ENCODE results near the gene CARD14. TPM values are rescaled to one million over a fixed set of nuclear protein-coding genes. Genes with fewer than 3 reads are reported as not detected.

CARD14 gene
- total RNA-seq, 2 experiments from 2014 or later: not detected

GRCh38 chr17:80138856-80139426 lies 30.9 kb upstream of the CARD14 start:
- peaks cover 8% of the 10 kb centered on the region for H3K4me1 ChIP-seq (ENCODE audit: insufficient read depth, low read length)
- intact Hi-C loops (cut with DNase I, micrococcal nuclease): no loop called here
- Mint-ChIP-seq H3K36me3 (ENCODE audit: low read depth) (peaks cover 98% of the 10 kb centered on the region), H3K4me3 (no peak overlapping the region), H3K4me1 (ENCODE audit: low read depth) (no peaks in the 10 kb centered on the region), H3K9me3 (no peaks in the 10 kb centered on the region), H3K27me3 (no peaks in the 10 kb centered on the region), H3K27ac (no peak overlapping the region)
- ATAC-seq (ENCODE audit: poor library complexity) (no peak), DNase-seq (no peak)
- no peak for TF ChIP-seq CTCF (IDR thresholded peaks at IDR 0.05)
- ChIA-PET CTCF (no interaction called here), POLR2A (no interaction called here)
- no peak overlapping the region for H3K27ac ChIP-seq (ENCODE audit: low read depth in 1 of 2, low read length in 2 of 2)
- H3K4me3 ChIP-seq (ENCODE audit: low read length): no peak overlapping the region
- no peaks in the 10 kb centered on the region for H3K9me3 ChIP-seq (ENCODE audit: control insufficient read depth in 1 of 2, insufficient read depth in 1 of 2, low read length in 2 of 2)
- no peaks in the 10 kb centered on the region for H3K27me3 ChIP-seq (ENCODE audit: control insufficient read depth in 1 of 2, insufficient read depth in 2 of 2, low read length in 2 of 2)
- H3K36me3 ChIP-seq (ENCODE audit: insufficient read depth, low read length): peaks cover 99% of the 10 kb centered on the region

DNA sequence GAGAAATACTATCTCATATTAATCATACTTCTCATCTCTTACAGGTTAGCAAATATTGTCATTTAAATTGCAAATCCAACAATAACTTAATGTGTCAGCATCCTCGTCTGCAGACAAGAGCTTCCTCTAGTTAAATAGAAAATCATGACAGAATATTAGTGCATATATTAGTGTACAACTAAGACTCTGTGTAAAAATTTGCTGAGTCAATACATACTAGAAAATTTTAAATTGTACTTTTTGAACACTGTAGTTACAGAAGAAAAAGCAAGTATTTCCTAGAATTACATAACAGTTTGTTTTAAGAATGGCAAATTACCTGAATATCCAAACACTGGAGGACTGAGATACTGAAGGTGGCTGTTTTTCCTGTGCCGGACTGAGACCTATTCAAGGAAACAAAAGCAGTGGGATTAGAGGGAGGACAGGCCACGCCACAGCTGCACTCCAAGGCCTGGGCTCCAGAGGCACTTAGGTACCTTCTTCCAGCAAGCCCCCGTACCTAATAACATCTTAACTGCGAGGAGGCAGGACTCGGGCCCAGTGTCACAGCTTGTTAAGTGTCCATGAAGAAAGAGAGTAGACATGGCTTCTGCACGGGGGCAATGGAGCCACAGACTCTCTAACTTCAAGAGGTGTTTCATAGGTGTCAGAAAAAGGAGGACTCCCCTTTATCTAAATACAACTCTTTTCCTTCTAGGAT lies 28.2 kb upstream of the CARD14 start:
- Mint-ChIP-seq H3K36me3 (ENCODE audit: low read depth) (peaks cover 85% of the 10 kb centered on the region), H3K9me3 (no peaks in the 10 kb centered on the region), H3K27ac (no peak overlapping the region), H3K4me3 (no peak overlapping the region), H3K27me3 (no peaks in the 10 kb centered on the region), H3K4me1 (ENCODE audit: low read depth) (peaks cover 21% of the 10 kb centered on the region)
- no peak for TF ChIP-seq CTCF (IDR thresholded peaks at IDR 0.05)
- Histone ChIP-seq H3K27ac (ENCODE audit: low read depth in 1 of 2, low read length in 2 of 2) (no peak overlapping the region), H3K9me3 (ENCODE audit: control insufficient read depth in 1 of 2, insufficient read depth in 1 of 2, low read length in 2 of 2) (no peaks in the 10 kb centered on the region), H3K36me3 (ENCODE audit: insufficient read depth, low read length) (peaks cover 77% of the 10 kb centered on the region), H3K4me1 (ENCODE audit: insufficient read depth, low read length) (peaks cover 27% of the 10 kb centered on the region), H3K4me3 (ENCODE audit: low read length) (no peak overlapping the region), H3K27me3 (ENCODE audit: control insufficient read depth in 1 of 2, insufficient read depth in 2 of 2, low read length in 2 of 2) (no peaks in the 10 kb centered on the region)
- intact Hi-C loops (cut with DNase I, micrococcal nuclease): loop anchor here (10.0 kb wide), 2 partner anchors 313 to 1343 kb away; no protein-coding TSS in a partner anchor
- ATAC-seq (ENCODE audit: poor library complexity) (no peak), DNase-seq (no peak)
- ChIA-PET POLR2A (no interaction called here), CTCF (interaction anchor here (1.3 kb wide), 1 partner anchor 40 kb away, joined by 5 read pairs; the partner anchor contains the start of gene GAA)

- Mint-ChIP-seq H3K36me3 (ENCODE audit: low read depth) (peaks cover 78% of the 10 kb centered on the region), H3K27ac (no peak overlapping the region), H3K9me3 (no peaks in the 10 kb centered on the region), H3K27me3 (no peaks in the 10 kb centered on the region), H3K4me3 (no peak overlapping the region), H3K4me1 (ENCODE audit: low read depth) (peaks cover 30% of the 10 kb centered on the region)
- H3K27ac ChIP-seq (ENCODE audit: low read depth in 1 of 2, low read length in 2 of 2): no peak overlapping the region
- no peak overlapping the region for H3K4me3 ChIP-seq (ENCODE audit: low read length)
- H3K36me3 ChIP-seq (ENCODE audit: insufficient read depth, low read length): peaks cover 64% of the 10 kb centered on the region
- peaks cover 32% of the 10 kb centered on the region for H3K4me1 ChIP-seq (ENCODE audit: insufficient read depth, low read length)
- ChIA-PET CTCF (interaction anchor here (4.5 kb wide), 1 partner anchor 42 kb away, joined by 23 read pairs; the partner anchor contains the start of gene GAA), POLR2A (interaction anchor here (0.6 to 0.8 kb wide), 2 partner anchors 21 to 42 kb away, joined by 3 read pairs; partner anchors contain the start of gene GAA)
- intact Hi-C loops (cut with DNase I, micrococcal nuclease): loop anchor here (10.0 kb wide), 2 partner anchors 312 to 1342 kb away; no protein-coding TSS in a partner anchor
- no peak for TF ChIP-seq CTCF (IDR thresholded peaks at IDR 0.05)
- H3K9me3 ChIP-seq (ENCODE audit: control insufficient read depth in 1 of 2, insufficient read depth in 1 of 2, low read length in 2 of 2): no peaks in the 10 kb centered on the region
- ATAC-seq (ENCODE audit: poor library complexity): no peak
- DNase-seq: no peak
- no peaks in the 10 kb centered on the region for H3K27me3 ChIP-seq (ENCODE audit: control insufficient read depth in 1 of 2, insufficient read depth in 2 of 2, low read length in 2 of 2)
Observed at GRCh38 chr17:80142929-80143328, 26.9 kb upstream of the CARD14 start.
